Lower leg skin (tissue), 4 donors: ENCODE measurements around the gene COL15A1. TPM values are rescaled to one million over a fixed set of nuclear protein-coding genes. Genes with fewer than 3 reads are reported as not detected.

Experiments used
- DNase-seq, 2 donors: peaks; one replicate each; pipeline ENCODE4 v3.0.0-alpha.2; 2019; ENCODE audit warnings: low spot score in 2 of 2
- H3K4me3 ChIP-seq: fragments of 200-600 bp; sonication (generic); 2 replicates; pipeline ENCODE4 v1.5.1; 2017; ENCODE audit warnings: mild to moderate bottlenecking, low read depth; ENCODE audit not compliant: poor library complexity, severe bottlenecking
- CTCF ChIP-seq, 3 donors: fragments of 450-650 bp; IDR thresholded peaks; one replicate each; pipeline ENCODE4 v1.5.1; 2016; ENCODE audit warnings: antibody characterized with exemption in 3 of 3, mild to moderate bottlenecking in 3 of 3, moderate library complexity in 2 of 3
- POLR2A ChIP-seq, 2 donors: fragments of 450-650 bp; IDR thresholded peaks; one replicate each; pipeline ENCODE4 v1.6.1; 2016 to 2017; ENCODE audit warnings: antibody characterized with exemption in 2 of 2, mild to moderate bottlenecking in 1 of 2, moderate library complexity in 1 of 2
- WGBS, 2 donors: methylation state at CpG; one replicate each; pipeline ENCODE4 v1.1.5; 2018; 5-methylcytosine and 5-hydroxymethylcytosine counted together
- intact Hi-C: fragments of 100-400 bp; cut with DNase I; formaldehyde crosslinking; loops from one replicate; pipeline ENCODE4 v1.15.0; 2023; ENCODE audit warnings: low total_unique reads
- total RNA-seq, 4 donors: library from RNA; depleted of rRNA; stranded (reverse); fragments of >200 nt; gene quantifications; one replicate each; pipeline ENCODE4 v1.1.0, GENCODE V29; 2016

The COL15A1 gene
- total RNA-seq, 4 donors from 2014 or later, result 2.3 to 14.1 (median 8.3) TPM

- DNase-seq, result no peak
- 86 to 87% methylated on average over 3 of the region's 3 CpGs for WGBS, 2 donors
- no peak for TF ChIP-seq POLR2A (IDR thresholded peaks at IDR 0.05)
- no peak for TF ChIP-seq CTCF (IDR thresholded peaks at IDR 0.05)
- H3K4me3 ChIP-seq, result no peak overlapping the region
- intact Hi-C loops, result no loop called here
Observed at GRCh38 chr9:99074902-99075245, 131.2 kb downstream of the COL15A1 start.

- intact Hi-C loops, result no loop called here
- WGBS, 2 donors, result 67 to 73% methylated on average over 6 of the region's 6 CpGs
- DNase-seq, result no peak
- TF ChIP-seq CTCF (IDR thresholded peaks at IDR 0.05) (no peak), POLR2A (IDR thresholded peaks at IDR 0.05) (no peak)
- no peak overlapping the region for H3K4me3 ChIP-seq
Observed at GRCh38 chr9:99075246-99075912, 131.7 kb downstream of the COL15A1 start.

DNA sequence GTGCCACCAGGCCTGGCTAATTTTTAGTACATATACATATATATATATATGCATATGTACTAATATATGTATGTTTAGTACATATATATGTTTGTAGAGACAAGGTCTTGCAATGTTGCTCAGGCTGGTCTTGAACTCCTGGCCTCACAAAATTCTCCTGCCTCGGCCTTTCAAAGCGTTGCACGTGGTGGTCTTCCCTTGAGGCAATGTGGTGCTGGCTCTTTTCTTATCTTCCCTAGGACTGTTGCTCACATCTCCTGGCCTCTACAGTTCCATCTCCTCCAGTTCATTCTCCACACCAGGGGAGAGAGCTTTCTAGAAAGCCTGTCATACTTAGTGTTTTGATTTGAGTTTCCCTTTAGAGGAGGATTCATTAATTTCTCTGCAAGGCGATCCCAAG is 132.3 kb downstream of the COL15A1 start:
- no peak for TF ChIP-seq POLR2A (IDR thresholded peaks at IDR 0.05)
- TF ChIP-seq CTCF (IDR thresholded peaks at IDR 0.05), result no peak
- intact Hi-C loops, result no loop called here
- no peak for DNase-seq
- no peak overlapping the region for H3K4me3 ChIP-seq
- WGBS, 2 donors, result 83 to 84% methylated on average over 4 of the region's 4 CpGs

- no peak for TF ChIP-seq POLR2A (IDR thresholded peaks at IDR 0.05)
- TF ChIP-seq CTCF (IDR thresholded peaks at IDR 0.05), result no peak
- no peak overlapping the region for H3K4me3 ChIP-seq
- 43 to 50% methylated on average over 6 of the region's 6 CpGs for WGBS, 2 donors
- intact Hi-C loops, result no loop called here
- DNase-seq, result no peak
Observed at GRCh38 chr9:99076483-99077171, 132.9 kb downstream of the COL15A1 start.

GRCh38 chr9:99078717-99079116 is 135.0 kb downstream of the COL15A1 start:
- intact Hi-C loops, result no loop called here
- TF ChIP-seq POLR2A (IDR thresholded peaks at IDR 0.05) (no peak), CTCF (IDR thresholded peaks at IDR 0.05) (no peak)
- 88 to 92% methylated on average over 2 of the region's 2 CpGs for WGBS, 2 donors
- DNase-seq, result no peak
- H3K4me3 ChIP-seq, result no peak overlapping the region
